GM21576 (cell line): ENCODE results near the gene TK1.

Experiments
- ATAC-seq: cut with Tn5 transposase; IDR thresholded peaks from one replicate; pipeline ENCODE4 v1.9.1; 2021; ENCODE audit warnings: mild to moderate bottlenecking, moderate library complexity; ENCODE audit not compliant: unreplicated experiment

Gene TK1

GRCh38 chr17:78135858-78136500 lies 50.9 kb downstream of the TK1 start:
- no peak for ATAC-seq

- ATAC-seq: no peak
These were observed 51.9 kb downstream of the TK1 start for GRCh38 chr17:78134899-78135385.

GRCh38 chr17:78133971-78134898 lies 52.6 kb downstream of the TK1 start:
- no peak for ATAC-seq

- no peak for ATAC-seq
These were observed 53.5 kb downstream of the TK1 start for GRCh38 chr17:78133179-78133951.

GRCh38 chr17:78132767-78133178 lies 54.1 kb downstream of the TK1 start:
- no peak for ATAC-seq

GRCh38 chr17:78132084-78132676 lies 54.7 kb downstream of the TK1 start:
- no peak for ATAC-seq

- ATAC-seq: no peak
These were observed 55.4 kb downstream of the TK1 start for GRCh38 chr17:78131172-78132083.

GRCh38 chr17:78130437-78131101 lies 56.3 kb downstream of the TK1 start, which contains the start of gene TMC8:
TSS of gene TMC8 (plus strand) at chr17:78130771. CDS start at chr17:78131589, 818 bp downstream.
- ATAC-seq: no peak

- ATAC-seq: no peak
These were observed 56.8 kb downstream of the TK1 start for GRCh38 chr17:78130090-78130436.

GRCh38 chr17:78129351-78130089 lies 57.3 kb downstream of the TK1 start:
- no peak for ATAC-seq

GRCh38 chr17:78128551-78129350 lies 58.1 kb downstream of the TK1 start, which contains the start of gene TMC6:
TSS of gene TMC6 (minus strand) at chr17:78128755. CDS start at chr17:78126832, 1,923 bp downstream.
- ATAC-seq: no peak

- ATAC-seq: no peak
These were observed 58.8 kb downstream of the TK1 start for GRCh38 chr17:78127888-78128550.

GRCh38 chr17:78127239-78127887 lies 59.5 kb downstream of the TK1 start:
- ATAC-seq: no peak

GRCh38 chr17:78126895-78127238 lies 60.0 kb downstream of the TK1 start:
- no peak for ATAC-seq

GRCh38 chr17:78125976-78126894 lies 60.6 kb downstream of the TK1 start:
- ATAC-seq: no peak
